Left colon (tissue), 2 donors: ENCODE data around the gene AGPS. TPM values are rescaled to one million over a fixed set of nuclear protein-coding genes. Genes with fewer than 3 reads are reported as not detected.
A peak's percentile ranks its signal among the peaks of the same experiment; 100 is the strongest.
"Not testable (repeated sequence)": the region's sequence is repeated elsewhere in the genome, so short reads cannot be mapped to it uniquely, and the experiment has no call there.

Experiments
- ATAC-seq: fragments of 200-7000 bp; cut with Tn5 transposase; one replicate; pipeline ENCODE4 v1.9.1; 2020; ENCODE audit warnings: mild to moderate bottlenecking, moderate library complexity
- DNase-seq, 2 donors: peaks; one replicate each; pipeline ENCODE4 v3.0.0-alpha.2; 2020
- intact Hi-C, 2 donors: fragments of 100-400 bp; cut with DNase I in 1 of 2; cut with micrococcal nuclease in 1 of 2; formaldehyde crosslinking; loops; one replicate each; pipeline versions ENCODE4 v1.11.2 to v1.14.0; 2022; cut with DNase I, micrococcal nuclease
- long read RNA-seq: library from polyadenylated mRNA; unstranded; transcript quantifications from one replicate; pipeline ENCODE4 v2.0.0, GENCODE V29; 2021
- total RNA-seq, 2 donors: library from RNA; stranded (reverse); fragmentation: NEBNext Ultra II Directional; extraction: Animal tissue kit (Norgen Biotek cat#: 25700); gene quantifications; one replicate each; pipeline ENCODE4 v1.2.1, GENCODE V29; 2021
- donor health status: DM: no; HTN: no; CAD: no.
- donor health status: DM: yes; HTN: yes; CAD: no.

The AGPS gene
- total RNA-seq: 10 to 100 TPM; 54.9 to 62.3 TPM
- long read RNA-seq, full-length matches to known transcripts: 62 of 76 reads
- long read RNA-seq, partial matches to known transcripts: 9 of 76 reads
- long read RNA-seq, other reads (novel, unspliced or antisense): 5 of 76 reads

- ATAC-seq: peak; percentile 90
- intact Hi-C loops: no loop called here
Observed at GRCh38 chr2:177392373-177393202, at the start of gene AGPS. AGPS (plus strand) TSS chr2:177392773; CDS start chr2:177392790, 17 bp downstream.

GRCh38 chr2:177343773-177344172, 48.8 kb upstream of the AGPS start:
- DNase-seq (no peak), ATAC-seq (no peak)
- intact Hi-C loops: no loop called here

More at GRCh38 chr2:177392373-177393202, at the start of gene AGPS:
- peak; percentile 78 to 90 for DNase-seq

DNA sequence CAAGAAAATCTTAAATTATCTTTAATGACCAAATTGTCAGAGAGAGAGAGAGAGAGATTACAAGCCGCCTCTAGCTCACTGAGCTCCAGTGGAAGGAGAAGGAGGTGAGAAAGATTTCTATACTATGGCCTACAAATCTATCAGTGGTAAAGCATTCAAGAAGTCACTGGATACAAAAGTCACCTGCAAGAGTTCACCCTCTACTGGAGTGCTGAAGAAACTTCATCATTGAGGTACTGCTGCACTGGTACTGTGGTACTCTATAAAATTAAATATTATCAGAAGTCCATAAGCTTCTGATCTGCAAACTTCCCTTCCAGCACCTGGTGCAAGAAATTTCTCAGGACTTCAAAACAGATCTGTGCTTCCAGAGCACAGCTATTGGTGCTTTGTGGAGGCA, 48.3 kb upstream of the AGPS start:
- ATAC-seq: no peak
- intact Hi-C loops: no loop called here
- DNase-seq: no peak

DNA sequence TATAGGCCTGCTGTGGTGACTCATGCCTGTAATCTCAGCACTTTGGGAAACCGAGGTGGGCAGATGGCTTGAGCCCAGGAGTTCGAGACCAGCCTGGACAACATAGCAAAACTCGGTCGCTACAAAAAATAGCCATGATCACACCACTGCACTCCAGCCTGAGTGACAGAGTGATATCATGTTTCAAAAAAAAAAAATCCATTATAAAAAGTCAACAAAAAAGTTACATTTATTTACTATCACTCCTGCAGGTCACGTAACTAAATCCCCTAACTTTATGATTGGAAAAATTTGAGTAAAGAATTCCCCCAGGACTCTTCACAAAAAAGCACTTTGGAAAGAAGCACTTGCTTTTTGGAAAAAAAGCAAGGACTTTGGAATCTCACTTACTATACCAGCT, 46.4 kb upstream of the AGPS start:
- DNase-seq: no peak
- intact Hi-C loops: no loop called here
- no peak for ATAC-seq

DNA sequence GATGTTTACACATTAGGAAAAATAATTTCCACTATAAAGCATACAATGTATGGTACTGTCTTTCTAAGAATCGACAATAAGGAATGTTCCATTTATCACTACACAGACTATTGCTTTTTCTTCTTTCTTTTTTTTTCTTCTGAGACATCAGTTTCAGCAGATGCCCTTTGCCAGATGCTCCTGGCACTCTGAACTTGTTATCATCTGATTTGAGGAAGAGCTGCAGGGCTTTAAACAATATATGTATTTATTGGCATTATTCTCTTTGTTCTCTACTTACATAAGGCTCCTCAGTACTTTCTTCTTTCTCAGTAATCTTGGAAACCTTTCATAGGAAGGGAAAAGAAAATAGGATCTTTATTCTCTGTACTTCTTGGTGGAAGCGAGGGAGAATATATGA, 45.0 kb upstream of the AGPS start:
- DNase-seq (no peak), ATAC-seq (no peak)
- intact Hi-C loops: no loop called here

DNA sequence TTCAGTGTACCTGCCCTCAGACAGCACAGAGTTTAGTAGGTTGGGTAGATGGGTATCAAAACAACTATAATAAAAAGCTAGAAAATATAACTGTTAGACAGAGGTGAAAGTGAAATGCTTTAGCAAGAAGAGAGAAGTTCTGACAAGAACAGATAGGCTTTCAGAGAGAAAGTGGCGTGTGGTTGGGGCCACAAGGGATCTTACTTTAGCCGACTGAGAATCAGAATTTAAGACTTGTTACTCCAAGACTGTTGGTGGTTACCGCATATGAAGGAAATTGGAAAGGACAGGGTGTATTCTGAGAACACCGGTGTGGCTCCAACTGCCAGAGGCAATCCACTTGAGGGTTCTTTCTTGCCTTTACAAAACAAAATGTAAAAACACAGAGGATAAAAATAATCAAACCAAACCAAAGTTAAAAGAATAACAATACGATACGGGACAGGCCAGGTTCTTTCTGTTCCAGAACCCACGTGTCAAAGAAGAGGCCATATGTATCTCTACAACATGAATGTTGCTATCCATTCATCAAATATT, 44.4 kb upstream of the AGPS start:
- intact Hi-C loops: no loop called here
- DNase-seq (no peak), ATAC-seq (no peak)

DNA sequence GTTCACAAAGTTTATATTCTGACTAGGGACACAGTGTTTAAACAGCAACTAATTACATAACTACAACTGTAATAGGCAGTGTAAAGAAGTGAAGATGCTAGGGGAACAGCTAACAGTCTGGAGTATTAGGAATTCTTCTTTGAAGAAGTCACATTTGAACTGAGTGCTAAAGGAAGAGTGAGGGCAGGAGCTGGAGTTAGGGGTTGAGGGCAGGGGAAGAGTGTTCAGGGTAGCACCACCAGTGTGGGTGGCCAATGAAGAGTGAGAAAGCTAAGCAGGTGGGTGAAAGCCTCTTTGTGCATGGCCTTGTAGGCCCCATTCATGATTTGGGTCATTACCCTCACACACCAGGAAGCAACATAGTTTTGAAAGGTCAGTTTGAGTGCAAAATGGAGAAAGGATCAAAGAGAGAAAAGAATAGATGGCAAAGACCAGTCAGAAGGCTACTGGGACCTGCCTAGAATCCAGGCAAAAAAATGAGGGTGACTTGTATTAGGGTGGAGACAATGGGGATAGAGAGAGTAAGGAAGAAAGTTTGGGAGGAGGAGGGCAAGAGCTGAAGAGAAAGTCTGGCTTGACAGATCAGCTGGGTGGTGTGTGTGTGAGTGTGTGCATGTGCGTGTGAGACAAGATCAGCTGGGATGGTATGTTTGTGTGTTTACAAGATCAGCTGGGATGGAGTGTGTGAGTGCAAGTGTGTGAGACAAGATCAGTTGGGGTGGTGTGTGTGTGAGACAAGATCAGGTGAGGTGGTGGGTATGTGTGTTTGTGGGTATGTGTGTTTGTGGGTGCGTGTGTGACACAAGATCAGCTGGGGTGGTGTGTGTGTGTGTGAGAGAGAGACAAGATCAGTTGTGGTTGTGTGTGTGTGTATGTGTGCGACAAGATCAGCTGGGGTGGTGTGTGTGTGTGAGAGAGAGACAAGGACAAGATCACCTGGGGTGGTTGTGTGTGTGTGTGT, 43.6 kb upstream of the AGPS start:
- no peak for DNase-seq
- intact Hi-C loops: no loop called here
- no peak for ATAC-seq

- intact Hi-C loops, ATAC-seq: not testable (repeated sequence)
Observed at GRCh38 chr2:177350624-177351023, 41.9 kb upstream of the AGPS start.

DNA sequence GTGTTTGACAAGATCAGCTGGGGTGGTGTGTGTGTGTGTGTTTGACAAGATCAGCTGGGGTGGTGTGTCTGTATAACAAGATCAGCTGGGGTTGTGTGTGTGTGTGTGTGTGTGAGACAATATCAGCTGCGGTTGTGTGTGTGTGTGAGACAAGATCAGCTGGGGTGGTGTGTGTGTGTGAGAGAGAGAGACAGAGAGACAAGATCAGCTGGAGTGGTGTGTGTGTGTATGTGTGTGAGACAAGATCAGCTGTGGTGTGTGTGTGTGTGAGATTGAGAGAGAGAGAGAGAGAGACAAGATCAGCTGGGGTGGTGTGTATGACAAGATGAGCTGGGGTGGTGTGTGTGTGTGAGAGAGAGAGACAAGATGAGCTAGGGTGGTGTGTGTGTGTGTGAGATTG, 41.5 kb upstream of the AGPS start:
- ATAC-seq, intact Hi-C loops, DNase-seq: not testable (repeated sequence)

More at GRCh38 chr2:177350624-177351023, 41.9 kb upstream of the AGPS start:
- not testable (repeated sequence) for DNase-seq

GRCh38 chr2:177352441-177353186, 40.0 kb upstream of the AGPS start:
- DNase-seq (no peak), ATAC-seq (peak; percentile 45)
- intact Hi-C loops: no loop called here

DNA sequence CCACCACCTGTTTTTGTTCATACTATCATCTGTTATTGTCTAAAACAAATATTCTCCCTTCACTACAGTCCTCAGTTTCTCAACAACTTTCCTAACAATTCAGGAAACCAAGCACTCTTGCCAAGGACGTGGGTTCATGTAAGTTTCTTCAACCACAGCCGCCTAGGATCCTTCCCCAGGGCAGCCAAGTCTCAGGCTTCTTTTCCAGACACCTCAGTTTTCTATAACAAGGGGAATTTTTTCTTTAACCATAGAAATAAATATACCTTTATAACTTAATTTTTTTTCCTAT, 39.4 kb upstream of the AGPS start:
- ATAC-seq: no peak
- no peak for DNase-seq
- intact Hi-C loops: no loop called here

- intact Hi-C loops, ATAC-seq, DNase-seq: not testable (repeated sequence)
Observed at GRCh38 chr2:177354541-177354940, 38.0 kb upstream of the AGPS start.

DNA sequence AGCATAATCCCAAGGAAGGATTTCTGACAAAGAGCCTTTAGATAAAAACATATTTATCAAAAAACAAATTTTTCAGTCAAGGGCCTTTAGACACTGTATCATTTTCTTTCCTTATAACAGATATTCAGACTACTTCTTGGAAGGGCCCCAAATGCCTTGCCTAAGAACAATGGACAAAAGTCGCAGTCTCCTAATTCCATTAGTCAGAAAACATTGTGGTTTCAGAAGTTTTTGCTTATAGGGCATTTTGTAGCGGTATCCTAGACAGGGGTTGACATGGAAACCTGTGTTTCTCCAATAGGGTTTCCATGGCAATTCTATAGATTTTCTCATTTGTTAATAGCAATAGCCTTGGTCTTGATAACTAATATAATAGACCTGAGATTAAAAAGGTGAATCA, 36.7 kb upstream of the AGPS start:
- no peak for ATAC-seq
- no peak for DNase-seq
- intact Hi-C loops: no loop called here

DNA sequence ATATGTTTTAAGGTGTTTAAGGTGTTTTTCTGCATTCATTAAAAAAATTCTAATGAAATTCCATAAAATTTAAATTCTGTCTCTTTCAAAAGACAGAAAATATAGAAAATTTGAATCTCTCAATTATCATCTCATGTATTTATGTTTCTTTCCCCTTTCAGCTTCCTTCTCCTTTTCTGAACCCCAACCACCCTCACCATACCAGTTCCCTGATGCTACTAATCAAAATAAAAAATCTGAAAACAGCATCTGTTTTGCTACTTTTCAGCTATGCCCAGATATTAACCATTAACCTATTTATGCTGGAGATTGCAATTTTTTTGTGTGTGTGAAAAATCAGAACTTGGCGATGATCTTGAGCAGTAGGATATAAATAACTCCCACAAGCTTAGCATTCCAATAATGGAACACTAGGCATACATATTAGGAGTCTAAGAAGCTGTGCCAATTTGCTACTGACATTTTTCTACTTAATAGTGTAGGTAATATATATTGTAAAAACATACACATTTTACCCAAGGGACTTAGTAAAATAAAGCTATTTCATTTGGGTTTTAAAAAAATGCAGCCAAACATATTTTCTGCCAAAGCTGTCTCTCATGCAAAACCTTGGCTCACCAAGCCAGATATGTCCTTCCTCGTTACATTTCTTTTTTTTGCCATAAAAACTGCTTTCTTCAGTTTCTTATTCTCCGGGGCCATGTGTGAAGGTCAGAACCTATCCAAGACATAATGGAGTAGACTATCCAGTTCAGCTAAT, 32.6 kb upstream of the AGPS start:
- ATAC-seq: no peak
- no peak for DNase-seq
- intact Hi-C loops: no loop called here

- intact Hi-C loops: no loop called here
- ATAC-seq (no peak), DNase-seq (no peak)
Observed at GRCh38 chr2:177362499-177362898, 30.1 kb upstream of the AGPS start.

GRCh38 chr2:177363332-177363731, 29.2 kb upstream of the AGPS start:
- ATAC-seq (no peak), DNase-seq (no peak)
- intact Hi-C loops: no loop called here

- ATAC-seq, intact Hi-C loops, DNase-seq: not testable (repeated sequence)
Observed at GRCh38 chr2:177365764-177366163, 26.8 kb upstream of the AGPS start.

GRCh38 chr2:177368023-177368422, 24.6 kb upstream of the AGPS start:
- ATAC-seq, intact Hi-C loops, DNase-seq: not testable (repeated sequence)
